H9 (cell line): ENCODE data around the gene ULBP3. TPM values are rescaled to one million over a fixed set of nuclear protein-coding genes. Genes with fewer than 3 reads are reported as not detected.

Experiments
- DNase-seq: peaks from one replicate; pipeline ENCODE4 v3.0.0-alpha.2; 2017
- H2AFZ ChIP-seq: one replicate; pipeline ENCODE4 v1.6.1; 2013; ENCODE audit warnings: mild to moderate bottlenecking, low read length, control low read depth, moderate library complexity
- H2AK5ac ChIP-seq: 2 replicates; pipeline ENCODE4 v1.6.1; 2013; ENCODE audit warnings: low read length, control low read depth, mixed read lengths; ENCODE audit not compliant: insufficient read length
- H2BK120ac ChIP-seq: one replicate; pipeline ENCODE4 v1.6.1; 2013; ENCODE audit warnings: low read depth, mild to moderate bottlenecking, low read length, control low read depth, inconsistent platforms; ENCODE audit not compliant: poor library complexity, severe bottlenecking
- H2BK12ac ChIP-seq: 2 replicates; pipeline ENCODE4 v1.6.1; 2013; ENCODE audit warnings: low read length, control low read depth, mixed read lengths, low read depth; ENCODE audit not compliant: insufficient read length
- H2BK15ac ChIP-seq: 2 replicates; pipeline ENCODE4 v1.6.1; 2013; ENCODE audit warnings: low read depth, low read length, control low read depth
- H2BK20ac ChIP-seq: one replicate; pipeline ENCODE4 v1.6.1; 2013; ENCODE audit warnings: low read depth, mild to moderate bottlenecking, low read length, control low read depth, inconsistent platforms; ENCODE audit not compliant: poor library complexity, severe bottlenecking
- H2BK5ac ChIP-seq: 2 replicates; pipeline ENCODE4 v1.6.1; 2013; ENCODE audit warnings: low read length, control low read depth, mixed read lengths; ENCODE audit not compliant: insufficient read length
- H3K14ac ChIP-seq: 2 replicates; pipeline ENCODE4 v1.6.1; 2013; ENCODE audit warnings: low read length, control low read depth; ENCODE audit not compliant: insufficient read depth
- H3K18ac ChIP-seq: 2 replicates; pipeline ENCODE4 v1.6.1; 2013; ENCODE audit warnings: low read depth, mild to moderate bottlenecking, mixed read lengths, low read length, control low read depth; ENCODE audit not compliant: insufficient read length
- H3K23ac ChIP-seq: 2 replicates; pipeline ENCODE4 v1.6.1; 2013; ENCODE audit warnings: low read length, control low read depth, mixed read lengths, low read depth; ENCODE audit not compliant: insufficient read length
- H3K23me2 ChIP-seq: 2 replicates; pipeline ENCODE4 v1.6.1; 2013; ENCODE audit warnings: low read depth, mild to moderate bottlenecking, mixed read lengths, low read length, control low read depth; ENCODE audit not compliant: insufficient read length, poor library complexity, severe bottlenecking
- H3K27ac ChIP-seq: 2 replicates; pipeline ENCODE4 v1.5.1; 2013; ENCODE audit warnings: low read length, control low read depth, mixed read lengths, low read depth; ENCODE audit not compliant: insufficient read length
- H3K27me3 ChIP-seq: 2 replicates; pipeline ENCODE4 v1.6.1; 2013; ENCODE audit warnings: low read length, control low read depth, inconsistent platforms; ENCODE audit not compliant: insufficient read depth
- H3K4ac ChIP-seq: 2 replicates; pipeline ENCODE4 v1.6.1; 2013; ENCODE audit warnings: low read depth, mild to moderate bottlenecking, control low read depth, inconsistent platforms, low read length, moderate library complexity
- H3K4me1 ChIP-seq: 2 replicates; pipeline ENCODE4 v1.6.1; 2013; ENCODE audit warnings: low read length, control low read depth, inconsistent platforms; ENCODE audit not compliant: insufficient read depth
- H3K4me2 ChIP-seq: 2 replicates; pipeline ENCODE4 v1.6.1; 2013; ENCODE audit warnings: low read length, control low read depth, mixed read lengths; ENCODE audit not compliant: insufficient read length, insufficient read depth
- H3K56ac ChIP-seq: 2 replicates; pipeline ENCODE4 v1.6.1; 2013; ENCODE audit warnings: low read depth, mild to moderate bottlenecking, mixed read lengths, low read length, control low read depth; ENCODE audit not compliant: insufficient read length
- H3K79me1 ChIP-seq: 2 replicates; pipeline ENCODE4 v1.6.1; 2013; ENCODE audit warnings: low read depth, mild to moderate bottlenecking, moderate library complexity, low read length, control low read depth, inconsistent platforms; ENCODE audit not compliant: insufficient read depth, poor library complexity, severe bottlenecking
- H3K79me2 ChIP-seq: 2 replicates; pipeline ENCODE4 v1.6.1; 2013; ENCODE audit warnings: low read length, control low read depth, inconsistent platforms; ENCODE audit not compliant: insufficient read depth
- H3K9ac ChIP-seq: 2 replicates; pipeline ENCODE4 v1.6.1; 2013; ENCODE audit warnings: low read length, control low read depth, mixed read lengths; ENCODE audit not compliant: insufficient read length; ENCODE audit errors: extremely low read depth
- H3K9me3 ChIP-seq: one replicate; pipeline ENCODE4 v1.6.1; 2013; ENCODE audit warnings: low read depth, low read length, inconsistent platforms; ENCODE audit not compliant: control insufficient read depth
- H3T11ph ChIP-seq: one replicate; pipeline ENCODE4 v1.6.1; 2013; ENCODE audit warnings: mild to moderate bottlenecking, low read length, control low read depth, inconsistent platforms
- H4K20me1 ChIP-seq: one replicate; pipeline ENCODE4 v1.6.1; 2013; ENCODE audit not compliant: control insufficient read depth, insufficient read length, insufficient read depth
- H4K5ac ChIP-seq: 2 replicates; pipeline ENCODE4 v1.6.1; 2013; ENCODE audit warnings: low read depth, mild to moderate bottlenecking, mixed read lengths, low read length, control low read depth; ENCODE audit not compliant: insufficient read length
- H4K8ac ChIP-seq: replicated peaks from 2 replicates; pipeline ENCODE4 v1.6.1; 2013; ENCODE audit warnings: low read length, control low read depth, mixed read lengths, low read depth; ENCODE audit not compliant: insufficient read length
- H4K91ac ChIP-seq: 2 replicates; pipeline ENCODE4 v1.6.1; 2013; ENCODE audit warnings: low read depth, mild to moderate bottlenecking, moderate library complexity, mixed read lengths, low read length, control low read depth; ENCODE audit not compliant: insufficient read length
- H3K27ac Mint-ChIP-seq, 3 experiments: 2 replicates in 2 of 3; 3 replicates in 1 of 3; pipeline ENCODE4 v1.8.0; 2020 to 2021; ENCODE audit warnings: mixed read lengths in 3 of 3, mild to moderate bottlenecking in 1 of 3, moderate library complexity in 1 of 3
- H3K27me3 Mint-ChIP-seq: 2 replicates; pipeline ENCODE4 v1.8.0; 2021; ENCODE audit warnings: low read depth, mild to moderate bottlenecking, moderate library complexity, mixed read lengths
- H3K36me3 Mint-ChIP-seq, 3 experiments: 2 replicates in 2 of 3; 3 replicates in 1 of 3; pipeline ENCODE4 v1.8.0; 2020 to 2021; ENCODE audit warnings: low read depth in 3 of 3, mixed read lengths in 3 of 3; ENCODE audit not compliant: insufficient read depth in 1 of 3
- H3K4me1 Mint-ChIP-seq, 2 experiments: 2 replicates each; pipeline ENCODE4 v1.8.0; 2020; ENCODE audit warnings: mixed read lengths in 2 of 2
- H3K4me3 Mint-ChIP-seq, 2 experiments: 2 replicates in 1 of 2; 3 replicates in 1 of 2; pipeline ENCODE4 v1.8.0; 2020 to 2021; ENCODE audit warnings: mild to moderate bottlenecking in 2 of 2, mixed read lengths in 2 of 2, moderate library complexity in 1 of 2
- H3K9me3 Mint-ChIP-seq, 2 experiments: 2 replicates in 1 of 2; 3 replicates in 1 of 2; pipeline ENCODE4 v1.8.0; 2020; ENCODE audit warnings: mild to moderate bottlenecking in 2 of 2, mixed read lengths in 2 of 2, moderate library complexity in 1 of 2
- CTCF ChIP-seq: fragments of 200-600 bp; sonication (generic); conservative IDR thresholded peaks from 3 replicates; pipeline ENCODE4 v1.8.0; 2021; ENCODE audit warnings: antibody characterized with exemption, mild to moderate bottlenecking
- WGBS: extraction: QIAGEN DNeasy Blood & Tissue Kit; methylation state at CpG from one replicate; pipeline ENCODE4 v1.1.7; 2013; ENCODE audit warnings: missing lambda C conversion rate, low lambda C conversion rate, mixed read lengths; ENCODE audit not compliant: insufficient read length; ENCODE audit errors: extremely low coverage; 5-methylcytosine and 5-hydroxymethylcytosine counted together
- total RNA-seq: library from RNA; stranded (reverse); gene quantifications from 2 replicates; pipeline ENCODE4 v1.2.1, GENCODE V29; 2021

The ULBP3 gene
- total RNA-seq, 1 experiment from 2014 or later = 5.8 TPM

GRCh38 chr6:150100745-150101144 lies 31.8 kb upstream of the ULBP3 start:
- Histone ChIP-seq H3K79me1 (no peaks in the 10 kb centered on the region), H3K4me2 (no peak overlapping the region), H3K9ac (no peak overlapping the region), H2BK5ac (no peak overlapping the region), H3K4me1 (no peaks in the 10 kb centered on the region), H4K20me1 (no peaks in the 10 kb centered on the region), H3K27ac (no peak overlapping the region), H3K18ac (no peak overlapping the region), H2BK15ac (no peak overlapping the region), H3T11ph (no peak overlapping the region), H3K27me3 (no peaks in the 10 kb centered on the region), H4K8ac (no peak overlapping the region), H3K79me2 (no peaks in the 10 kb centered on the region), H2AK5ac (no peak overlapping the region), H2BK12ac (no peak overlapping the region), H4K5ac (no peak overlapping the region), H3K56ac (no peak overlapping the region), H4K91ac (no peak overlapping the region), H2AFZ (no peak overlapping the region), H3K4ac (no peak overlapping the region), H3K14ac (no peak overlapping the region), H3K9me3 (no peaks in the 10 kb centered on the region), H2BK20ac (no peak overlapping the region), H3K23me2 (no peaks in the 10 kb centered on the region), H2BK120ac (no peak overlapping the region), H3K23ac (no peak overlapping the region)
- TF ChIP-seq CTCF = no peak
- Mint-ChIP-seq H3K27ac (no peak overlapping the region), H3K9me3 (no peaks in the 10 kb centered on the region), H3K27me3 (peaks cover under 1% of the 10 kb centered on the region), H3K36me3 (no peaks in the 10 kb centered on the region), H3K4me1 (no peaks in the 10 kb centered on the region), H3K4me3 (no peak overlapping the region)
- no peak for DNase-seq
- WGBS = no CpG with 5 or more reads among the region's 19 CpGs
